Bronchial epithelial cell (primary cell): ENCODE data around the gene PIAS3. TPM values are rescaled to one million over a fixed set of nuclear protein-coding genes. Genes with fewer than 3 reads are reported as not detected.
"Not testable (repeated sequence)": the region's sequence is repeated elsewhere in the genome, so short reads cannot be mapped to it uniquely, and the experiment has no call there.

ENCODE experiments used
- DNase-seq: peaks from one replicate; pipeline ENCODE4 v3.0.0-alpha.2; 2010; ENCODE audit warnings: low read depth
- FAIRE-seq: peaks from 2 replicates; lab custom pipeline; 2011; peaks lifted over from hg19 to GRCh38; lab: Jason Lieb, UNC
- H3K27me3 ChIP-seq: 2 replicates; pipeline ENCODE4 v1.5.1; 2011; ENCODE audit warnings: low read length; ENCODE audit not compliant: control insufficient read depth, insufficient read depth
- H3K36me3 ChIP-seq: 2 replicates; pipeline ENCODE4 v1.5.1; 2011; ENCODE audit warnings: low read length; ENCODE audit not compliant: control insufficient read depth, insufficient read depth
- H3K4me3 ChIP-seq: 2 replicates; pipeline ENCODE4 v1.5.1; 2011; ENCODE audit warnings: mild to moderate bottlenecking, low read depth, low read length, control low read depth
- CTCF ChIP-seq: IDR thresholded peaks from 2 replicates; pipeline ENCODE4 v1.5.1; 2011; ENCODE audit warnings: mild to moderate bottlenecking, moderate library complexity, low read length, control low read depth, inconsistent platforms; ENCODE audit not compliant: insufficient read depth, severe bottlenecking
- total RNA-seq: library from RNA; depleted of rRNA; stranded (reverse); fragments of >200 nt; gene quantifications from 2 replicates; pipeline ENCODE4 v1.2.1, GENCODE V29; 2014

The PIAS3 gene
- total RNA-seq, 1 donor from 2014 or later = 5.0 TPM

- no peak for FAIRE-seq
- Histone ChIP-seq H3K27me3 (no peaks in the 10 kb centered on the region), H3K4me3 (no peak overlapping the region), H3K36me3 (peaks cover 23% of the 10 kb centered on the region)
- no peak for TF ChIP-seq CTCF
- DNase-seq = no peak
These were observed 30.9 kb downstream of the PIAS3 start for GRCh38 chr1:145827966-145828365.

- no peak for TF ChIP-seq CTCF
- DNase-seq (no peak), FAIRE-seq (no peak)
- no peak overlapping the region for H3K4me3 ChIP-seq
- H3K27me3 ChIP-seq = no peaks in the 10 kb centered on the region
- H3K36me3 ChIP-seq = peaks cover 19% of the 10 kb centered on the region
These were observed 32.9 kb downstream of the PIAS3 start for GRCh38 chr1:145826030-145826429.

- FAIRE-seq (no peak), DNase-seq (no peak)
- no peak for TF ChIP-seq CTCF
- peak overlapping the region; percentile 94 for H3K4me3 ChIP-seq
- peaks cover 16% of the 10 kb centered on the region for H3K36me3 ChIP-seq
- no peaks in the 10 kb centered on the region for H3K27me3 ChIP-seq
These were observed 34.4 kb downstream of the PIAS3 start for GRCh38 chr1:145824499-145824842.

GRCh38 chr1:145823565-145824498 is 35.0 kb downstream of the PIAS3 start, which contains the start of the genes POLR3C and RNF115:
Gene POLR3C, plus strand, starts transcription at chr1:145824200. Its CDS starts 1,577 bp downstream, at chr1:145825777.
Gene RNF115, minus strand, starts transcription at chr1:145824095. Its CDS starts 222 bp downstream, at chr1:145823873.
- Histone ChIP-seq H3K36me3 (peaks cover 14% of the 10 kb centered on the region), H3K4me3 (peak within 1 kb of the TSS; percentile 94), H3K27me3 (no peaks in the 10 kb centered on the region)
- no peak for FAIRE-seq
- peak; percentile 66 for DNase-seq
- no peak for TF ChIP-seq CTCF

GRCh38 chr1:145822779-145823331 is 36.0 kb downstream of the PIAS3 start:
- H3K36me3 ChIP-seq, DNase-seq, H3K4me3 ChIP-seq, H3K27me3 ChIP-seq, FAIRE-seq: not testable (repeated sequence)

GRCh38 chr1:145818095-145818494 is 40.8 kb downstream of the PIAS3 start:
- H3K4me3 ChIP-seq, H3K27me3 ChIP-seq, H3K36me3 ChIP-seq, FAIRE-seq: not testable (repeated sequence)
- DNase-seq = peak; percentile 34

- H3K4me3 ChIP-seq, FAIRE-seq, H3K27me3 ChIP-seq, H3K36me3 ChIP-seq, DNase-seq: not testable (repeated sequence)
These were observed 45.7 kb downstream of the PIAS3 start for GRCh38 chr1:145812977-145813810.
